ENCODE measurements around the gene DNAJB12.

- no peak for TF ChIP-seq EZH2 (IDR thresholded peaks at IDR 0.05; ENCODE audit: low read length)
- TF ChIP-seq CTCF (optimal IDR thresholded peaks at IDR 0.05 in 1 of 3, IDR thresholded peaks at IDR 0.05 in 1 of 3, conservative IDR thresholded peaks at IDR 0.05 in 1 of 3; ENCODE audit: extremely low read depth in 1 of 3, insufficient read depth in 2 of 3, low read length in 3 of 3): no peak
These were observed 34.0 kb downstream of the DNAJB12 start for GRCh38 chr10:72320676-72321247.

All from keratinocyte (primary cell).